Measurements from ENCODE around the gene MTRR. TPM values are rescaled to one million over a fixed set of nuclear protein-coding genes. Genes with fewer than 3 reads are reported as not detected.

MTRR gene
- total RNA-seq (2014; rRNA removed; shearing (Covaris generic)) = 37.5 and 52.1 TPM in 2 replicates

GRCh38 chr5:7868773-7869473 is at the start of gene MTRR, which contains the start of gene FASTKD3:
MTRR (plus strand) TSS chr5:7869148; CDS start chr5:7870795, 1,647 bp downstream.
FASTKD3 (minus strand) TSS chr5:7869031; CDS start chr5:7868083, 948 bp downstream.
- Histone ChIP-seq H3K27ac (peak within 1 kb of the TSS; percentile 49), H3K4me3 (peak within 1 kb of the TSS; percentile 91), H3K9me3 (replicated peaks) (no peaks in the 10 kb centered on the region), H3K27me3 (replicated peaks) (no peaks in the 10 kb centered on the region), H3K4me1 (replicated peaks) (peaks cover 15% of the 10 kb centered on the region; the same call in 1 of the 2 replicates), H3K36me3 (peaks cover 71% of the 10 kb centered on the region)
- DNase-seq (ENCODE audit: low read depth in 1 of 2, low spot score in 2 of 2) = peak; percentile 87 to 96

GRCh38 chr5:7822449-7822848 is 46.5 kb upstream of the MTRR start:
- Histone ChIP-seq H3K36me3 (no peaks in the 10 kb centered on the region), H3K4me1 (replicated peaks) (no peaks in the 10 kb centered on the region), H3K27ac (no peak overlapping the region), H3K27me3 (replicated peaks) (0 out of 2 replicates have a peak, but pooled peaks cover 5% of the 10 kb centered on the region), H3K4me3 (no peak overlapping the region), H3K9me3 (replicated peaks) (no peaks in the 10 kb centered on the region)
- no peak for DNase-seq (ENCODE audit: low read depth in 1 of 2, low spot score in 2 of 2)

- no peak overlapping the region for H3K27ac ChIP-seq
- H3K4me3 ChIP-seq = no peak overlapping the region
- no peaks in the 10 kb centered on the region for H3K36me3 ChIP-seq
- 0 out of 2 replicates have a peak, but pooled peaks cover 5% of the 10 kb centered on the region for H3K27me3 ChIP-seq (replicated peaks)
- H3K4me1 ChIP-seq (replicated peaks) = no peaks in the 10 kb centered on the region
- DNase-seq (ENCODE audit: low read depth in 1 of 2, low spot score in 2 of 2) = no peak
- H3K9me3 ChIP-seq (replicated peaks) = no peaks in the 10 kb centered on the region
Measured at GRCh38 chr5:7823594-7823993, 45.4 kb upstream of the MTRR start.

GRCh38 chr5:7824995-7825394 is 44.0 kb upstream of the MTRR start:
- H3K4me3 ChIP-seq = no peak overlapping the region
- no peak overlapping the region for H3K27ac ChIP-seq
- no peaks in the 10 kb centered on the region for H3K9me3 ChIP-seq (replicated peaks)
- no peak for DNase-seq (ENCODE audit: low read depth in 1 of 2, low spot score in 2 of 2)
- H3K36me3 ChIP-seq = no peaks in the 10 kb centered on the region
- H3K4me1 ChIP-seq (replicated peaks) = no peaks in the 10 kb centered on the region
- peaks cover 5% of the 10 kb centered on the region; the same call in 1 of the 2 replicates for H3K27me3 ChIP-seq (replicated peaks)

GRCh38 chr5:7825630-7826029 is 43.3 kb upstream of the MTRR start:
- H3K4me3 ChIP-seq = no peak overlapping the region
- H3K4me1 ChIP-seq (replicated peaks) = no peaks in the 10 kb centered on the region
- DNase-seq (ENCODE audit: low read depth in 1 of 2, low spot score in 2 of 2) = no peak
- no peak overlapping the region for H3K27ac ChIP-seq
- H3K36me3 ChIP-seq = no peaks in the 10 kb centered on the region
- no peaks in the 10 kb centered on the region for H3K9me3 ChIP-seq (replicated peaks)
- H3K27me3 ChIP-seq (replicated peaks) = peaks cover 5% of the 10 kb centered on the region; the same call in 1 of the 2 replicates

- no peaks in the 10 kb centered on the region for H3K9me3 ChIP-seq (replicated peaks)
- no peak overlapping the region for H3K4me3 ChIP-seq
- H3K27ac ChIP-seq = no peak overlapping the region
- DNase-seq (ENCODE audit: low read depth in 1 of 2, low spot score in 2 of 2) = no peak
- no peaks in the 10 kb centered on the region for H3K36me3 ChIP-seq
- no peaks in the 10 kb centered on the region; the same call in 1 of the 2 replicates for H3K27me3 ChIP-seq (replicated peaks)
- H3K4me1 ChIP-seq (replicated peaks) = no peaks in the 10 kb centered on the region
Measured at GRCh38 chr5:7827610-7828009, 41.3 kb upstream of the MTRR start.

GRCh38 chr5:7828269-7828668 is 40.7 kb upstream of the MTRR start:
- no peaks in the 10 kb centered on the region for H3K9me3 ChIP-seq (replicated peaks)
- no peaks in the 10 kb centered on the region for H3K36me3 ChIP-seq
- H3K27me3 ChIP-seq (replicated peaks) = no peaks in the 10 kb centered on the region; the same call in 1 of the 2 replicates
- no peak overlapping the region for H3K27ac ChIP-seq
- H3K4me3 ChIP-seq = no peak overlapping the region
- no peaks in the 10 kb centered on the region for H3K4me1 ChIP-seq (replicated peaks)
- no peak for DNase-seq (ENCODE audit: low read depth in 1 of 2, low spot score in 2 of 2)

- Histone ChIP-seq H3K27ac (no peak overlapping the region), H3K27me3 (replicated peaks) (no peaks in the 10 kb centered on the region; the same call in 1 of the 2 replicates), H3K4me1 (replicated peaks) (no peaks in the 10 kb centered on the region), H3K9me3 (replicated peaks) (no peaks in the 10 kb centered on the region; the same call in 1 of the 2 replicates), H3K4me3 (no peak overlapping the region), H3K36me3 (no peaks in the 10 kb centered on the region)
- DNase-seq (ENCODE audit: low read depth in 1 of 2, low spot score in 2 of 2) = no peak
Measured at GRCh38 chr5:7834982-7835381, 34.0 kb upstream of the MTRR start.

- no peaks in the 10 kb centered on the region for H3K4me1 ChIP-seq (replicated peaks)
- no peak overlapping the region for H3K27ac ChIP-seq
- H3K27me3 ChIP-seq (replicated peaks) = no peaks in the 10 kb centered on the region
- H3K36me3 ChIP-seq = no peaks in the 10 kb centered on the region
- H3K9me3 ChIP-seq (replicated peaks) = no peaks in the 10 kb centered on the region; the same call in 1 of the 2 replicates
- no peak overlapping the region for H3K4me3 ChIP-seq
- DNase-seq (ENCODE audit: low read depth in 1 of 2, low spot score in 2 of 2) = no peak
Measured at GRCh38 chr5:7837403-7837802, 31.5 kb upstream of the MTRR start.

- no peaks in the 10 kb centered on the region for H3K4me1 ChIP-seq (replicated peaks)
- no peak overlapping the region for H3K27ac ChIP-seq
- peaks cover 6% of the 10 kb centered on the region; the same call in 1 of the 2 replicates for H3K27me3 ChIP-seq (replicated peaks)
Measured at GRCh38 chr5:7842531-7842930, 26.4 kb upstream of the MTRR start.

GRCh38 chr5:7844901-7845300 is 24.0 kb upstream of the MTRR start:
- H3K27ac ChIP-seq = no peak overlapping the region
- H3K4me1 ChIP-seq (replicated peaks) = no peaks in the 10 kb centered on the region
- no peaks in the 10 kb centered on the region for H3K36me3 ChIP-seq
- H3K4me3 ChIP-seq = no peak overlapping the region
- H3K27me3 ChIP-seq (replicated peaks) = peaks cover 10% of the 10 kb centered on the region; the same call in 1 of the 2 replicates
- no peak for DNase-seq (ENCODE audit: low read depth in 1 of 2, low spot score in 2 of 2)
- H3K9me3 ChIP-seq (replicated peaks) = no peaks in the 10 kb centered on the region

More at GRCh38 chr5:7842531-7842930, 26.4 kb upstream of the MTRR start:
- DNase-seq (ENCODE audit: low read depth in 1 of 2, low spot score in 2 of 2) = no peak
- Histone ChIP-seq H3K36me3 (no peaks in the 10 kb centered on the region), H3K4me3 (no peak overlapping the region), H3K9me3 (replicated peaks) (no peaks in the 10 kb centered on the region)

GRCh38 chr5:7845557-7845956 is 23.4 kb upstream of the MTRR start:
- H3K27me3 ChIP-seq (replicated peaks) = peaks cover 10% of the 10 kb centered on the region; the same call in 1 of the 2 replicates
- no peak overlapping the region for H3K4me3 ChIP-seq
- H3K4me1 ChIP-seq (replicated peaks) = no peaks in the 10 kb centered on the region
- H3K36me3 ChIP-seq = no peaks in the 10 kb centered on the region
- no peak overlapping the region for H3K27ac ChIP-seq
- no peak for DNase-seq (ENCODE audit: low read depth in 1 of 2, low spot score in 2 of 2)
- H3K9me3 ChIP-seq (replicated peaks) = no peaks in the 10 kb centered on the region

GRCh38 chr5:7846327-7846726 is 22.6 kb upstream of the MTRR start:
- no peak for DNase-seq (ENCODE audit: low read depth in 1 of 2, low spot score in 2 of 2)
- no peak overlapping the region for H3K4me3 ChIP-seq
- H3K27ac ChIP-seq = no peak overlapping the region
- no peaks in the 10 kb centered on the region for H3K36me3 ChIP-seq
- H3K27me3 ChIP-seq (replicated peaks) = peaks cover 17% of the 10 kb centered on the region
- H3K4me1 ChIP-seq (replicated peaks) = peaks cover 6% of the 10 kb centered on the region
- peaks cover 3% of the 10 kb centered on the region for H3K9me3 ChIP-seq (replicated peaks)

- Histone ChIP-seq H3K4me3 (no peak overlapping the region), H3K27ac (no peak overlapping the region), H3K27me3 (replicated peaks) (peaks cover 20% of the 10 kb centered on the region), H3K9me3 (replicated peaks) (peaks cover 3% of the 10 kb centered on the region), H3K4me1 (replicated peaks) (peaks cover 6% of the 10 kb centered on the region), H3K36me3 (no peaks in the 10 kb centered on the region)
- DNase-seq (ENCODE audit: low read depth in 1 of 2, low spot score in 2 of 2) = no peak
Measured at GRCh38 chr5:7848296-7848695, 20.7 kb upstream of the MTRR start.
